Adipocyte (in vitro differentiated cells): ENCODE measurements around the gene LY6G6F.
"Not testable (repeated sequence)": the region's sequence is repeated elsewhere in the genome, so short reads cannot be mapped to it uniquely, and the experiment has no call there.

Experiments
- DNase-seq: peaks from one replicate; pipeline ENCODE4 v3.0.0-alpha.2; 2015; ENCODE audit warnings: low read depth
- H3K27me3 ChIP-seq: replicated peaks from 2 replicates; pipeline ENCODE4 v1.7.0; 2013; ENCODE audit warnings: mild to moderate bottlenecking, low read length, moderate library complexity; ENCODE audit not compliant: control insufficient read depth, insufficient read depth
- H3K36me3 ChIP-seq: 2 replicates; pipeline ENCODE4 v1.7.0; 2013; ENCODE audit warnings: low read length, mild to moderate bottlenecking, moderate library complexity; ENCODE audit not compliant: control insufficient read depth, insufficient read depth, severe bottlenecking
- H3K4me1 ChIP-seq: 2 replicates; pipeline ENCODE4 v1.7.0; 2013; ENCODE audit warnings: mild to moderate bottlenecking, low read length, moderate library complexity; ENCODE audit not compliant: control insufficient read depth, insufficient read depth
- H3K4me3 ChIP-seq: 2 replicates; pipeline ENCODE4 v1.7.0; 2013; ENCODE audit warnings: mild to moderate bottlenecking, low read length, moderate library complexity
- H3K9ac ChIP-seq: 2 replicates; pipeline ENCODE4 v1.7.0; 2013; ENCODE audit warnings: mild to moderate bottlenecking, low read length, moderate library complexity
- H3K9me3 ChIP-seq: 2 replicates; pipeline ENCODE4 v1.7.0; 2013; ENCODE audit warnings: mild to moderate bottlenecking, low read length, moderate library complexity; ENCODE audit not compliant: control insufficient read depth

Gene LY6G6F

GRCh38 chr6:31692886-31693285 lies 13.8 kb upstream of the LY6G6F start:
- Histone ChIP-seq H3K9ac (no peak overlapping the region), H3K4me3 (no peak overlapping the region), H3K27me3 (no peaks in the 10 kb centered on the region), H3K4me1 (no peaks in the 10 kb centered on the region), H3K9me3 (no peaks in the 10 kb centered on the region), H3K36me3 (peaks cover 80% of the 10 kb centered on the region)
- no peak for DNase-seq

GRCh38 chr6:31693535-31693934 lies 13.1 kb upstream of the LY6G6F start:
- Histone ChIP-seq H3K36me3 (peaks cover 76% of the 10 kb centered on the region), H3K4me3 (no peak overlapping the region), H3K9ac (no peak overlapping the region), H3K4me1 (no peaks in the 10 kb centered on the region), H3K27me3 (no peaks in the 10 kb centered on the region), H3K9me3 (no peaks in the 10 kb centered on the region)
- no peak for DNase-seq

GRCh38 chr6:31697555-31697954 lies 9.1 kb upstream of the LY6G6F start:
- Histone ChIP-seq H3K36me3 (peaks cover 40% of the 10 kb centered on the region), H3K9me3 (no peaks in the 10 kb centered on the region), H3K9ac (no peak overlapping the region)

GRCh38 chr6:31700740-31701401 lies 5.8 kb upstream of the LY6G6F start:
- H3K36me3 ChIP-seq = peaks cover 15% of the 10 kb centered on the region
- H3K4me3 ChIP-seq = no peak overlapping the region
- H3K9ac ChIP-seq = peak overlapping the region; percentile 95
- no peak for DNase-seq
- H3K27me3 ChIP-seq = no peaks in the 10 kb centered on the region
- no peaks in the 10 kb centered on the region for H3K9me3 ChIP-seq
- peaks cover 16% of the 10 kb centered on the region for H3K4me1 ChIP-seq

More at GRCh38 chr6:31697555-31697954, 9.1 kb upstream of the LY6G6F start:
- no peak for DNase-seq
- Histone ChIP-seq H3K4me1 (peaks cover 13% of the 10 kb centered on the region), H3K27me3 (no peaks in the 10 kb centered on the region), H3K4me3 (no peak overlapping the region)

GRCh38 chr6:31701666-31702404 lies 4.8 kb upstream of the LY6G6F start:
- H3K4me3 ChIP-seq = peak overlapping the region; percentile 88
- peaks cover 11% of the 10 kb centered on the region for H3K36me3 ChIP-seq
- peaks cover 16% of the 10 kb centered on the region for H3K4me1 ChIP-seq
- no peaks in the 10 kb centered on the region for H3K27me3 ChIP-seq
- peak overlapping the region; percentile 95 for H3K9ac ChIP-seq
- peak; percentile 66 for DNase-seq
- H3K9me3 ChIP-seq = no peaks in the 10 kb centered on the region

- peak; percentile 62 for DNase-seq
- Histone ChIP-seq H3K4me3 (peak overlapping the region; percentile 88), H3K9me3 (no peaks in the 10 kb centered on the region), H3K36me3 (peaks cover 6% of the 10 kb centered on the region), H3K4me1 (peaks cover 16% of the 10 kb centered on the region), H3K9ac (peak overlapping the region; percentile 95), H3K27me3 (no peaks in the 10 kb centered on the region)
Observed at GRCh38 chr6:31702405-31702818, 4.3 kb upstream of the LY6G6F start.

- Histone ChIP-seq H3K4me1 (peaks cover 16% of the 10 kb centered on the region), H3K9ac (peak within 1 kb of the TSS; percentile 95), H3K27me3 (no peaks in the 10 kb centered on the region), H3K4me3 (peak within 1 kb of the TSS; percentile 88), H3K9me3 (no peaks in the 10 kb centered on the region), H3K36me3 (peaks cover under 1% of the 10 kb centered on the region)
- DNase-seq = peak; percentile 99
Observed at GRCh38 chr6:31702819-31703716, 3.6 kb upstream of the LY6G6F start, which contains the start of gene ABHD16A. Gene ABHD16A (minus strand): TSS chr6:31703324. CDS start chr6:31703281, 43 bp downstream.

- no peak overlapping the region for H3K9ac ChIP-seq
- no peaks in the 10 kb centered on the region for H3K9me3 ChIP-seq
- H3K4me1 ChIP-seq = peaks cover 16% of the 10 kb centered on the region
- peaks cover 7% of the 10 kb centered on the region for H3K27me3 ChIP-seq
- H3K4me3 ChIP-seq = no peak overlapping the region
- no peaks in the 10 kb centered on the region for H3K36me3 ChIP-seq
- no peak for DNase-seq
Observed at GRCh38 chr6:31705931-31706330, 735 bp upstream of the LY6G6F start.

- Histone ChIP-seq H3K36me3 (no peaks in the 10 kb centered on the region), H3K4me1 (peaks cover 3% of the 10 kb centered on the region), H3K9me3 (no peaks in the 10 kb centered on the region), H3K9ac (no peak overlapping the region), H3K4me3 (no peak overlapping the region), H3K27me3 (peaks cover 18% of the 10 kb centered on the region)
- DNase-seq = no peak
Observed at GRCh38 chr6:31707701-31708100, 1.0 kb downstream of the LY6G6F start.

- H3K9me3 ChIP-seq = no peaks in the 10 kb centered on the region
- H3K27me3 ChIP-seq = peaks cover 18% of the 10 kb centered on the region
- H3K9ac ChIP-seq = no peak overlapping the region
- H3K4me1 ChIP-seq = peaks cover 3% of the 10 kb centered on the region
- DNase-seq = no peak
- no peaks in the 10 kb centered on the region for H3K36me3 ChIP-seq
- H3K4me3 ChIP-seq = no peak overlapping the region
Observed at GRCh38 chr6:31708224-31708623, 1.6 kb downstream of the LY6G6F start.

GRCh38 chr6:31709157-31709556 lies 2.5 kb downstream of the LY6G6F start:
- peaks cover 23% of the 10 kb centered on the region for H3K27me3 ChIP-seq

More at GRCh38 chr6:31709157-31709556, 2.5 kb downstream of the LY6G6F start:
- H3K4me3 ChIP-seq, H3K9ac ChIP-seq, H3K36me3 ChIP-seq, H3K4me1 ChIP-seq, H3K9me3 ChIP-seq, DNase-seq: not testable (repeated sequence)
